ENCODE results near the gene PRSS57. TPM values are rescaled to one million over a fixed set of nuclear protein-coding genes. Genes with fewer than 3 reads are reported as not detected.

Gene PRSS57
- total and polyA plus RNA-seq, 2 of the 8 experiments (the other 6 are each of a cell fraction or from before 2014, with no cell fraction given) = not detected

DNA sequence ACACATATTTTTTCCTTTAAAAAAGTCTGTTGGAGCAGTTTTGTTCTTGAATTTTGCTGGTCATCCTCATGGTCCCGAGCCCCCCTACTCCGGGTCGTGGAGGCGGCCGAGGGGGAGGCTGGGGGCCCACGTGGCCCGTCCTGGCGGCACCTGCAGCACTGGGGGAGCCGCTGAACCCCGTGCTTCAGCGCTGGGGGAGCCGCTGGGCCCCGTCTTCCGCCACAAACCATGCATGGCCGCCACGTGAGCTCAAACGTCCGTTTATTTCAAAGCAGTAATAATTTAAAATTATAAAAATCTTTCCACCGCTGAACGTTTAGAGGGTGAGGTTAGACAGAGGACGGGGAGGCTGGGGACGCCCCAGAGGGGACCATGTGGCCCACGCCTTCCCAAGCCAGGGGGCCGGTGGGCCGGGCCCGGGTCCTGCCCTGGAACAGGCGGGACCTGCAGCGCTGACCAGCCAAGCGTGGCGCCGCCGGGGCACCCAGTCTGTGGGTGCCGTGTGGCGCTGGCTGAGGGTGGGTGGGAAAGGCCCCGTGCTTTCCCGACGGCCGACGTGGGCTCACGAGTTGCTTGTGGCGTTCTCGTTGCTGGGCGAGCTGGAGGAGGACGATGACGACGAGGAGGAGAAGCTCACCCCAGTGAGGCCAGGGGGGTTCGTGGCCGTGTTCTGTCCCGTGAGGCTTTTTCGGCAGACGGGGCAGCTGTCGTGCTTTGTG, 47.5 kb downstream of the PRSS57 start:
- H4K5ac ChIP-seq (ENCODE audit: insufficient read length, low read depth, low read length) = no peak overlapping the region
- H2AK5ac ChIP-seq (ENCODE audit: low read depth, low read length) = no peak overlapping the region
- no peak overlapping the region for H2BK15ac ChIP-seq (ENCODE audit: low read length)
- H2BK5ac ChIP-seq (ENCODE audit: low read depth, low read length) = no peak overlapping the region
- H4K20me1 ChIP-seq (replicated peaks in 1 of 2; ENCODE audit: control insufficient read depth in 1 of 2, insufficient read depth in 2 of 2, low read length in 2 of 2) = peaks cover 8 to 18% of the 10 kb centered on the region in 2 experiments
- H2BK120ac ChIP-seq (replicated peaks; ENCODE audit: low read depth, low read length) = no peak overlapping the region
- H4K8ac ChIP-seq (ENCODE audit: extremely low read depth, insufficient read depth, low read length) = no peak overlapping the region
- no peak overlapping the region for H3K4me3 ChIP-seq (ENCODE audit: extremely low read depth in 1 of 4, insufficient read depth in 2 of 4, low read depth in 3 of 4, low read length in 4 of 4)
- no peak overlapping the region for H3K9ac ChIP-seq (replicated peaks in 1 of 4; ENCODE audit: extremely low read depth in 1 of 4, low read depth in 3 of 4, low read length in 3 of 4)
- FAIRE-seq (no peak), DNase-seq (ENCODE audit: low read depth in 1 of 2, low spot score in 2 of 2) (no peak)
- H3K4me2 ChIP-seq (ENCODE audit: insufficient read depth in 1 of 2, low read depth in 2 of 2, low read length in 2 of 2) = no peak overlapping the region
- H3K23ac ChIP-seq (ENCODE audit: insufficient read length) = no peak overlapping the region
- H2BK12ac ChIP-seq (ENCODE audit: low read depth, low read length) = no peak overlapping the region
- no peak overlapping the region for H2AFZ ChIP-seq (ENCODE audit: low read length)
- no peaks in the 10 kb centered on the region for H3K27me3 ChIP-seq (replicated peaks in 1 of 4; ENCODE audit: control insufficient read depth in 3 of 4, extremely low read depth in 1 of 4, insufficient read depth in 3 of 4, low read length in 3 of 4)
- no peaks in the 10 kb centered on the region for H3K4me1 ChIP-seq (replicated peaks in 1 of 4; ENCODE audit: control insufficient read depth in 3 of 4, insufficient read depth in 4 of 4, low read length in 3 of 4)
- no peak overlapping the region for H3K14ac ChIP-seq (ENCODE audit: insufficient read length)
- ChIA-PET CTCF (ENCODE audit: partially characterized antibody) (interaction anchor here (1.8 kb wide), 1 partner anchor 13 kb away, joined by 4 read pairs; no protein-coding TSS in a partner anchor), POLR2A (ENCODE audit: partially characterized antibody) (interaction anchor here (0.9 to 2.3 kb wide), 3 partner anchors 9 to 73 kb away, joined by 3 to 9 read pairs (median 3); no protein-coding TSS in a partner anchor)
- H3K79me2 ChIP-seq (ENCODE audit: control insufficient read depth in 1 of 2, insufficient read depth in 2 of 2, low read length in 2 of 2) = peaks cover 0 to 8% of the 10 kb centered on the region in 2 experiments; a peak in 2 of 4 replicates
- H2BK20ac ChIP-seq (ENCODE audit: low read length) = no peak overlapping the region
- no peaks in the 10 kb centered on the region for H3K23me2 ChIP-seq (ENCODE audit: low read depth, low read length)
- H3K56ac ChIP-seq (replicated peaks; ENCODE audit: insufficient read length, low read depth, low read length) = no peak overlapping the region
- no peak overlapping the region for H3K27ac ChIP-seq (ENCODE audit: low read depth, low read length)
- H3K36me3 ChIP-seq (ENCODE audit: control insufficient read depth in 2 of 4, insufficient read depth in 4 of 4, low read length in 3 of 4) = peaks cover 0 to 68% (median 18%) of the 10 kb centered on the region in 4 experiments; a peak in 6 of 8 replicates
- no peak overlapping the region for H3K4ac ChIP-seq (replicated peaks; ENCODE audit: insufficient read length, low read depth, low read length)
- H4K91ac ChIP-seq (replicated peaks; ENCODE audit: insufficient read length, low read length) = no peak overlapping the region
- H3K9me3 ChIP-seq (ENCODE audit: insufficient read depth in 2 of 2, low read depth in 1 of 2, low read length in 1 of 2) = no peaks in the 10 kb centered on the region
- H3K79me1 ChIP-seq (ENCODE audit: low read depth, low read length) = no peaks in the 10 kb centered on the region
- H3K18ac ChIP-seq (ENCODE audit: extremely low read depth, low read length) = no peak overlapping the region
- 94% methylated on average over 43 of the region's 52 CpGs; no CpG with 5 or more reads in 1 of the 2 experiments for WGBS, 2 experiments (ENCODE audit: extremely low coverage in 1 of 2, insufficient coverage in 1 of 2, insufficient read length in 1 of 2, insufficient replicate concordance in 2 of 2, low coverage in 1 of 2, low lambda C conversion rate in 2 of 2, missing lambda C conversion rate in 1 of 2)
- TF ChIP-seq TBP (IDR thresholded peaks at IDR 0.05; ENCODE audit: low read depth, low read length) = no peak

Measured in H1 (cell line).